Keratinocyte (primary cell): ENCODE measurements around the gene SNRNP25.

Source experiments
- CTCF ChIP-seq, 3 experiments: IDR thresholded peaks in 1 of 3; conservative IDR thresholded peaks in 1 of 3; optimal IDR thresholded peaks in 1 of 3; 2 replicates in 2 of 3; 3 replicates in 1 of 3; pipeline versions ENCODE3 to v1.5.1; 2011; ENCODE audit warnings: low read length in 3 of 3, mild to moderate bottlenecking in 3 of 3, moderate library complexity in 2 of 3, control low read depth in 1 of 3, inconsistent platforms in 1 of 3; ENCODE audit not compliant: insufficient read depth in 2 of 3; ENCODE audit errors: extremely low read depth in 1 of 3
- EZH2 ChIP-seq: IDR thresholded peaks from one replicate; pipeline ENCODE4 v1.6.1; 2012; ENCODE audit warnings: inconsistent platforms, mild to moderate bottlenecking, low read length, moderate library complexity

GRCh38 chr16:37511-37910 is 16.1 kb upstream of the SNRNP25 start:
- no peak for TF ChIP-seq EZH2
- no peak for TF ChIP-seq CTCF (optimal IDR thresholded peaks at IDR 0.05 in 1 of 3, IDR thresholded peaks at IDR 0.05 in 1 of 3, conservative IDR thresholded peaks at IDR 0.05 in 1 of 3; ENCODE audit: extremely low read depth in 1 of 3, insufficient read depth in 2 of 3, low read length in 3 of 3)
